GM23248 (cell line): ENCODE measurements around the gene TAPBP.

Experiments used
- EZH2 ChIP-seq: fragments of 200-600 bp; sonication (generic); IDR thresholded peaks from 2 replicates; pipeline ENCODE4 v1.6.1; 2018; ENCODE audit warnings: antibody characterized with exemption, mild to moderate bottlenecking; ENCODE audit not compliant: insufficient read depth, poor library complexity, severe bottlenecking
- EZH2phosphoT487 ChIP-seq: fragments of 200-600 bp; sonication (generic); IDR thresholded peaks from 2 replicates; pipeline ENCODE4 v1.6.1; 2018; ENCODE audit warnings: antibody characterized with exemption, moderate library complexity, mild to moderate bottlenecking, low read depth; ENCODE audit not compliant: insufficient read depth

GRCh38 chr6:33249732-33250630 lies 63.9 kb downstream of the TAPBP start:
- TF ChIP-seq EZH2 (no peak), EZH2phosphoT487 (no peak)
